ENCODE results near the gene HFM1.
"Not testable (repeated sequence)": the region's sequence is repeated elsewhere in the genome, so short reads cannot be mapped to it uniquely, and the experiment has no call there.

- not testable (repeated sequence) for TF ChIP-seq CTCF, POLR2A (IDR thresholded peaks at IDR 0.05)
Measured at GRCh38 chr1:91422523-91422922, 17.9 kb upstream of the HFM1 start.

Measured in breast epithelium (tissue), 3 donors.